ENCODE results near the gene SEC24D. TPM values are rescaled to one million over a fixed set of nuclear protein-coding genes. Genes with fewer than 3 reads are reported as not detected.
"Not testable (repeated sequence)": the region's sequence is repeated elsewhere in the genome, so short reads cannot be mapped to it uniquely, and the experiment has no call there.

Gene SEC24D
- polyA plus RNA-seq, 1 donor = 41.3 TPM

DNA sequence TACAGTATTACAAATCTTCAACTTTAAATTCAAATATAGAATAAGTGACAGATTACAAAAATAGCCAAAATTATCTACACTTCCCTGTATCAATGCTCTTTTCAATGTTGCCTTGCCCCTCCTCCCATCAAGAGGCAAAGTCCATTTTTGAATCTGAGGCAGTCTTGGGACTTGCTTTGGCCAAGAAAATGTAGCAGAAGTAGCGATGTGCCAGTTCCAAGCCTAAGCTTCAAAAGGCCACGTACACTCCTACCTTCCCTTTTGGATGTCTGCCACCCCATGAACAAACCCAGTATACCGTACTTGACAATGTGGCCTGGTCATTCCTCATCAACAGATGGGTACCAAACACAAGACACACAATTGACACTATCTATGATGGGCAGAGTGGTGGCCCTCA, 24.1 kb downstream of the SEC24D start:
- no peak for DNase-seq

DNA sequence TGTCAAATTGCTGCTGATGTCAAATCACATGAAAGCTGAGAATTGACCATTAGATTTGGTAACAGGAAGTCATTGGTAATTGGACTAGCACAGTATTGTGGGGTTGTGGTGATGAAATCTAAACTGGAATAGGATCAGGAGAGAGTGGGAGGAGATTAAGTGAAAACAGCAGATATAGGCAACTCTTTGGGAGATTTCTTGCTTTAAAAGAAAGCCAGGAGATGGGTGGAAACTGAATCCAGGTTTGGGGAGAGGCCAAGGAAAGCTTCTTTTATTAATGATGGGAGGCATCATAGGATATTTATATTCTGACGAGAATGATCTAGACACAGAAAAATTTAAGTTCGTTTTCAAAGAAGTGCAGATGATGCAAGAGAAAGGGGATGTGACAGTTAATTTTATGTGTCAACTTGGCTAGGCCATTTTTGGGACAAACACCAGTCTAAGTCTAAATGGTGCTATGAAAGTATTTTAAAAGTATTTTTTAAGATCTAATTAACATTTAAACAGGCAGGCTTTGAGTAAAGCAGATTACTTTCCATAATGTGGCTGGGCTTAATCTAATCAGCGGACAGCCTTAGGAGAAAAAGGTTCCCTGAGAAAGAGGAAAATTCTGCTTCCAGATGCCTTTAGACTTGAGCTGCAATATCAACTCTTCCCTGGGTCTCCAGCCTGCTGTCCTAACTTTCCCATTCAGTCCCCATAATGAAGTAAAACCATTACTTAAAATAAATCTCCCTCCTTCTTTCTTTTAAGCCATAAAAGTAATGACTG, 24.7 kb downstream of the SEC24D start:
- DNase-seq = no peak

DNA sequence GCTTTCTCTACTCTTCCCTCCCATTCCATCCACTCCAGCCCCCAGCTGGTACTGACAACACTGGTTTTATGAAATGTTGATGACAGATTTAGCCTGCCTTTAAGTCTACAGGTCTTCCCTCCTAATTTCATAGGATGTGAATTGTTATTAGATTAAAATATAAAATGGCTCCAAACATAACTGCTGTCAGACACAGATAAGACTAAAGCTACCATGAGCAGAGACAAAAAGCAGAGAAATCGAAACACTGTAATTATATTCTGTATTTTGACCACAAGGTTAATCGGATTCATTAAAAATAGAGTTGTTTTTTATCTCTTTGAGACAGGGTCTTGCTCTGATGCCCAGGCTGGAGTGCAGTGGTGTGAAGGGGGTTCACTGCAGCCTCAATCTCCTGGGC, 28.3 kb downstream of the SEC24D start:
- no peak for DNase-seq

DNA sequence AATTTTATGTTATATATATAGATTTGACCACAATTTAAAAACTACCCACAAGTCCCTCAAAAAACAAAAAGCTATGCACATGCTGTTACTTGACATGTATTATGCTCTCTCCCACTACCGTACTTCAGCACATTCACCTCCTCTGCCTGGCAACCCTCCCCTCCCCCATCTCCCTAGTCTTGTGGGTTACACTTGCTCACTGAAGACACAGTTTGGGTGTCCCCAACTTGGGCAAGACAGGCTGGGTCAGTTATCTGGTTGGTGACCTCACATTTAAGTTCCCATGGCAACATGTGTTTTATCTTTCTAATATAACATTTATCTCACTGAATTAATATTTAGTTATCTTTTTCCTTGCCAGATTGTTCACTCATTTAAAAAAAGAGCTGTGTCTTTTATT, 32.7 kb downstream of the SEC24D start:
- no peak for DNase-seq

DNA sequence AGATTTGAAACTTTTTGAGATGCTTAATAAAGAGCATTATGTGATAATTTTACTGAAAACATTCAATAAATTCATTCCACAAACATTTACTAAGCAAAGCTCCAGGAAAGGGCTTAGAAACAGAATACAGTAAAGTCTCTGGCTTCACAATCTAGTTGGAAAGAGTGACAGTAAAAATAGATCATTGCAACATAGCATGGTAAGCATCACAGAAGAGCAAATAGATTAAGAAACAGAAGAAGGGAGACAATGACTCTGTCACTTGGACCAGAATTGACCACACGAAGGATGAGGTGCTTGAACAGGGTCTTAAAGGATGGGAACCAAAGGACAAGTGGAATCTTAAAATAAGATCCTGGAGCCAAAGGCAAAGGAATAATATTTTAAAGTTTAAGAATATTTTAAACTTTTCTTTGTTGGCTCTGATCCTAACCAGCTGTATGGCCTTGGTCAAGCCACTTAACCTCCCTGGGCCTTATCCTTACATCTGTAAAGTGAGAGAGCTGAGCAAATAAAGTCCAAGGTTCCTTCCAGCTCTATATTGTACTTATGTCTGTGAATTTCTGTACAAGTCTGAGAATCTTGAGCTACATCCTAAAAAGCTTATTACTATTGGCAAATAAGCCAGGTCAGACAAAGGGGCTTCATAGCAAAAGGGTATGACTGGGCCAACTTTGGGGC, 33.9 kb downstream of the SEC24D start:
- no peak for DNase-seq

GRCh38 chr4:118799231-118799942, 36.5 kb downstream of the SEC24D start:
- no peak for DNase-seq

GRCh38 chr4:118798658-118799057, 37.3 kb downstream of the SEC24D start:
- no peak for DNase-seq

- DNase-seq = no peak
Measured at GRCh38 chr4:118797558-118798142, 38.3 kb downstream of the SEC24D start.

DNA sequence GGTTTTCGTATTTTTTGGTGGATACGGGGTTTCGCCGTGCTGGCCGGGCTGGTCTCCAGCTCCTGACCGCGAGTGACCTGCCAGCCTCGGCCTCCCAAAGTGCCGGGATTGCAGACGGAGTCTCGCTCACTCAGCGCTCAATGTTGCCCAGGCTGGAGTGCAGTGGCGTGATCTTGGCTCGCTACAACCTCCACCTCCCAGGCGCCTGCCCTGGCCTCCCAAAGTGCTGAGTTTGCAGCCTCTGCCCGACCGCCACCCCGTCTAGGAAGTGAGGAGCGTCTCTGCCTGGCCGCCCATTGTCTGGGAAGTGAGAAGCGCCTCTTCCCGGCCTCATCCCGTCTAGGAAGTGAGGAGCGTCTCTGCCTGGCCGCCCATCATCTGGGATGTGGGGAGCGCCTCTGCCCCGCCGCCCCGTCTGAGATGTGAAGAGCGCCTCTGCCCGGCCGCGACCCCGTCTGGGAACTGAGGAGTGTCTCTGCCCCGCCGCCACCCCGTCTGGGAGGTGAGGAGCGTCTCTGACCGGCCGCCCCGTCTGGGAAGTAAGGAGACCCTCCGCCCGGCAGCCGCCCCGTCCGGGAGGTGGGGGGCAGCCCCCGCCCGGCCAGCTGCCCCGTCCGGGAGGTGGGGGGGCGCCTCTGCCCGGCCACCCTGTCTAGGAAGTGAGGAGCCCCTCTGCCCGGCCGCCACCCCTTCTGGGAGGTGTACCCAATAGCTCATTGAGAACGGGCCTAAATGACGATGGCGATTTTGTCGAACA, 44.1 kb downstream of the SEC24D start:
- not testable (repeated sequence) for DNase-seq

DNA sequence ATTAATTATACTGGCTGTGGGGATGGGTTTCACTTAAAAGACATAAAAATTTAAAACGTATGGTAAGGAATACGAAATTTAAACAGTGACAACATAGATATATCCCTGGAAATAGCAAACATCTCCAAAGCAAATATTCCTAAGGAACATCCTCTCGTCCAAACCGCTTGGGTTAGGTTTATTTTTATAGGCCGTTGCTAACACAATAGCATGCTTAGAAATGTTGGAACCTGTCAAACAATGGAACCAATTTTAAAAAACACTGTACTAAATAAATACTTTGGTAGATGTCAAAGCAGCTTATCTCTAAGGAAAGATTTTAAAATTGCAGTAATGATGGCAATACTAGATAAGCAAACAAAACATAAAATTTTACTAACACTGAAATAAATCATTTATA, 45.4 kb downstream of the SEC24D start:
- no peak for DNase-seq

GRCh38 chr4:118788911-118789310, 47.0 kb downstream of the SEC24D start:
- DNase-seq = no peak

GRCh38 chr4:118787844-118788380, 48.0 kb downstream of the SEC24D start:
- no peak for DNase-seq

DNA sequence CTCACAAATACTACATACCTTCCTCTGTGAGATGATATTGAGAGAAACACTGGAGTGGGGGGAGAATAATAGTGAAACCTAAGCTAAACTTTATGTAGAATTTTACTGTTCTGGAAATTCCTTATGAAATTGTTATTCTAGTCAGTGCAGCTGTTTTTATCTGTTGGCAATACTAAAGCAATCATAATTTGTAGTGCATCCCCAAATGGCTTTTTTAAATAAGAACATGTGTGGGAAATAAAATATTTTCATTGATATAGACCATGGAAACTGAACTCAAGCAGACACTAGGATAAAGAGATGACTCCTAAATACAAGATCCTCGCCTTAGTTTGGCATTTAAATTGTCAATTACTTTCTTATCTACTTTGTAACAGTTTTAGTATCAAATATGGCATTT, 51.1 kb downstream of the SEC24D start:
- no peak for DNase-seq

GRCh38 chr4:118783887-118784286, 52.0 kb downstream of the SEC24D start:
- no peak for DNase-seq

DNA sequence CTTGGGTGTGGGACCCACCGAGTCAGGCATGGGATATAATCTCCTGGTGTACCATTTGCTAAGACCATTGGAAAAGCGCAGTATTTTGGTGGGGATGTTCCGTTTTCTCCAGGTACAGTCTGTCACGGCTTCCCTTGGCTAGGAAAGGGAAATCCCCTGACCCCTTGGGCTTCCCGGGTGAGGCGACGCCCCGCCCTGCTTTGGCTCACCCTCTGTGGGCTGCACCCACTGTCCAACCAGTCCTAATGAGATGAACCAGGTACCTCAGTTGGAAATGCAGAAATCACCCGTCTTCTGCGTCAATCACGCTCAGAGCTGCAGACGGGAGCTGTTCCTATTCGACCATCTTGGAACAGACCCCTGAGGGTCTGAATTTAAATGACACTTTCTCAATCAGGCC, 53.0 kb downstream of the SEC24D start:
- not testable (repeated sequence) for DNase-seq

DNA sequence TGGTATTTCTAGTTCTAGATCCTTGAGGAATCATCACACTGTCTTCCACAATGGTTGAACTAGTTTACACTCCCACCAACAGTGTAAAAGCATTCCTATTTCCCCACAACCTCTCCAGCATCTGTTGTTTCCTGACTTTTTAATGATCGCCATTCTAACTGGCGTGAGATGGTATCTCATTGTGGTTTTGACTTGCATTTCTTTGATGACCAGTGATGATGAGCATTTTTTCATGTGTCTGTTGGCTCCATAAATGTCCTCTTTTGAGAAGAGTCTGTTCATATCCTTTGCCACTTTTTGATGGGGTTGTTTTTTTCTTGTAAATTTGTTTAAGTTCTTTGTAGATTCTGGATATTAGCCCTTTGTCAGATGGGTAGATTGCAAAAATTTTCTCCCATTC, 58.3 kb downstream of the SEC24D start:
- not testable (repeated sequence) for DNase-seq

GRCh38 chr4:118776955-118777640, 58.8 kb downstream of the SEC24D start:
- DNase-seq = not testable (repeated sequence)

GRCh38 chr4:118776157-118776954, 59.6 kb downstream of the SEC24D start:
- DNase-seq = no peak

GRCh38 chr4:118775405-118775804, 60.5 kb downstream of the SEC24D start:
- no peak for DNase-seq

DNA sequence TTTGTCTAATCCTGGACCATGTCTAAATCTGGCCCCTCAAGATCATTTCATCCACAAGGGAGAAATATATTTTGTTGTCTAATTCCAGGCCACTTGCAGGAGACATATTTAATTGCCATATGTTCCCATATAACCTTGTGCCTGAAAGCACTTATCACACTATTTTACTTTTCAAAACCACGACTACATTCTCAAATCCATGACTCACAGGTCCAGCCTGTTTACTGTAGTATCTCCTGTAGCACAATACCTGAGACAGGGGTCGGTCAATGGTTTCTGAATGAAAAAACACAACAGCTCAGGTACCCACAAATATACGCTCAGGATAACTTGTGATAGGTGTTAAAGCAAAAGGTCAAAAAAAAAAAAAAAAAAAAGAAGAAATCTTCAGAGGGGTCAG, 60.9 kb downstream of the SEC24D start:
- no peak for DNase-seq

GRCh38 chr4:118774321-118774720, 61.6 kb downstream of the SEC24D start:
- DNase-seq = no peak
